Right lobe of liver (tissue), 4 donors: ENCODE data around the gene TBCE.

ENCODE experiments used
- POLR2A ChIP-seq: fragments of 450-650 bp; IDR thresholded peaks from one replicate; pipeline ENCODE4 v1.6.1; 2017; ENCODE audit warnings: antibody characterized with exemption, mild to moderate bottlenecking
- TF ChIP-seq, protein P1 (sequence below), 4 donors: fragments of 200-600 bp in 3 of 4; fragments of 450-650 bp in 1 of 4; IDR thresholded peaks; one replicate each; pipeline versions ENCODE4 v1.5.1 to v1.8.0; 2016 to 2022; ENCODE audit warnings: antibody characterized with exemption in 4 of 4, mild to moderate bottlenecking in 2 of 4
- donor health status: DM: no; HTN: no; CAD: no.
- donor health status: DM: no; HTN: no; CAD: no.
- donor health status: DM: no; HTN: yes; CAD: no.

DNA sequence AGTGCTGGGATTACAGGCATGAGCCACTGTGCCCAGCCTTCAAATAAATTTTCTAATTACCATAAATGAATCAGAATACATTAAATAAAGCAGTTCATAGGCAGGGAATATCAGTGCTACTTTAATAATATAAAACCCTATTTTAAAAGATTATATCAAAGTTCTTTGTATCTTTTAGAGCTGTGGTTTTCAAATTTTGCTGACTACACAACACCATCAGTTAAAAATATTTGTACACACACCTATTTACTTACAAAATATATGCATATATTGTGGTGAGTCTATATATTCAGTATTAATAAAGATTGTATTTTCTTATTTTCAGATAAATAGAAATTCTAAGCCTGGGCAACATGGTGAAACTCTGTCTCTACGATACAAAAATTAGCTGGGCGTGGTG is 118.3 kb downstream of the TBCE start:
- TF ChIP-seq, protein P1, sequence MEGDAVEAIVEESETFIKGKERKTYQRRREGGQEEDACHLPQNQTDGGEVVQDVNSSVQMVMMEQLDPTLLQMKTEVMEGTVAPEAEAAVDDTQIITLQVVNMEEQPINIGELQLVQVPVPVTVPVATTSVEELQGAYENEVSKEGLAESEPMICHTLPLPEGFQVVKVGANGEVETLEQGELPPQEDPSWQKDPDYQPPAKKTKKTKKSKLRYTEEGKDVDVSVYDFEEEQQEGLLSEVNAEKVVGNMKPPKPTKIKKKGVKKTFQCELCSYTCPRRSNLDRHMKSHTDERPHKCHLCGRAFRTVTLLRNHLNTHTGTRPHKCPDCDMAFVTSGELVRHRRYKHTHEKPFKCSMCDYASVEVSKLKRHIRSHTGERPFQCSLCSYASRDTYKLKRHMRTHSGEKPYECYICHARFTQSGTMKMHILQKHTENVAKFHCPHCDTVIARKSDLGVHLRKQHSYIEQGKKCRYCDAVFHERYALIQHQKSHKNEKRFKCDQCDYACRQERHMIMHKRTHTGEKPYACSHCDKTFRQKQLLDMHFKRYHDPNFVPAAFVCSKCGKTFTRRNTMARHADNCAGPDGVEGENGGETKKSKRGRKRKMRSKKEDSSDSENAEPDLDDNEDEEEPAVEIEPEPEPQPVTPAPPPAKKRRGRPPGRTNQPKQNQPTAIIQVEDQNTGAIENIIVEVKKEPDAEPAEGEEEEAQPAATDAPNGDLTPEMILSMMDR (IDR thresholded peaks at IDR 0.05) = no peak
- no peak for TF ChIP-seq POLR2A
